ENCODE results near the gene CDH22.

The CDH22 gene

DNA sequence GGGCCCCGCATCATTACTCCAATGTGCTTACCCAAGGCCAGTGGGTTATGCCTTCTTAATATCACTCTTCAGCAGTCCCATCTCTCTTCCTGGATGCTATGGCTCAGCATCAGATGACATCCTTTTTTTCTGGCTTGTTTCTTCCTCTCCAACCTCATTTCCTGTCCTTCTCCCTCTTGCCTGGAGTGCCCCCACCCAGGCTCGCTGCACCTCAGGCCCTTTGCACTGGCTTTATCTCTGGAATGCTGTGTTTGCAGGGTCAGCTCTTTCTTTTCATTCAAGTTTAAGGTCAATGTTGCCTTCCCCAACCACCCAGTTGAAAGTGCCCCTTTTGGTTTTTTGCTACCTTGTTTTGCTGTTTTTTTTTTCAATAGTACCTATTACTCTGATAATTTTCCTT, 153.5 kb downstream of the CDH22 start:
- TF ChIP-seq, protein P1, sequence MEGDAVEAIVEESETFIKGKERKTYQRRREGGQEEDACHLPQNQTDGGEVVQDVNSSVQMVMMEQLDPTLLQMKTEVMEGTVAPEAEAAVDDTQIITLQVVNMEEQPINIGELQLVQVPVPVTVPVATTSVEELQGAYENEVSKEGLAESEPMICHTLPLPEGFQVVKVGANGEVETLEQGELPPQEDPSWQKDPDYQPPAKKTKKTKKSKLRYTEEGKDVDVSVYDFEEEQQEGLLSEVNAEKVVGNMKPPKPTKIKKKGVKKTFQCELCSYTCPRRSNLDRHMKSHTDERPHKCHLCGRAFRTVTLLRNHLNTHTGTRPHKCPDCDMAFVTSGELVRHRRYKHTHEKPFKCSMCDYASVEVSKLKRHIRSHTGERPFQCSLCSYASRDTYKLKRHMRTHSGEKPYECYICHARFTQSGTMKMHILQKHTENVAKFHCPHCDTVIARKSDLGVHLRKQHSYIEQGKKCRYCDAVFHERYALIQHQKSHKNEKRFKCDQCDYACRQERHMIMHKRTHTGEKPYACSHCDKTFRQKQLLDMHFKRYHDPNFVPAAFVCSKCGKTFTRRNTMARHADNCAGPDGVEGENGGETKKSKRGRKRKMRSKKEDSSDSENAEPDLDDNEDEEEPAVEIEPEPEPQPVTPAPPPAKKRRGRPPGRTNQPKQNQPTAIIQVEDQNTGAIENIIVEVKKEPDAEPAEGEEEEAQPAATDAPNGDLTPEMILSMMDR (IDR thresholded peaks at IDR 0.05; ENCODE audit: insufficient read depth, missing control alignments), result no peak
- FAIRE-seq (no peak), DNase-seq (ENCODE audit: insufficient read length, low spot score) (no peak)

DNA sequence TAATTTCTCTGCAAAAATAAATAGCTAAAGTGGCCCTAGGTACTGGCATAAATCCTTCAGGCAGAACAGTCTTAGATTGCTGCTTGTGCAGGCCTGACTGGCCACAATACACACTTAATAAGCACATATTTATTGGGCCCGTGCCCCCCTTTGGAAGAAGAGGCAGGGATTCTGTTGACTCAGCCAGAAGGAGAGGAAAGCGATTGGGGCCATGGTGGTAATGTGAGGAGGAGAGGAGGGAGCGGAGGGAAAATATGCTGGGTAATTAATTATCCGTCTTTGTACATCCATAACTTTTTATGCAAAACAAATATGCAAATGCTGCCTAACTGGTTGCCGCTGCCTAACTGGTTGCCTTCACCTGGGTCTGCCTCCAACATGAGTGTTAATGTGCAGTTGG, 154.0 kb downstream of the CDH22 start:
- DNase-seq (ENCODE audit: insufficient read length, low spot score), result no peak
- no peak for FAIRE-seq
- TF ChIP-seq, protein P1 (IDR thresholded peaks at IDR 0.05; ENCODE audit: insufficient read depth, missing control alignments), result no peak

DNA sequence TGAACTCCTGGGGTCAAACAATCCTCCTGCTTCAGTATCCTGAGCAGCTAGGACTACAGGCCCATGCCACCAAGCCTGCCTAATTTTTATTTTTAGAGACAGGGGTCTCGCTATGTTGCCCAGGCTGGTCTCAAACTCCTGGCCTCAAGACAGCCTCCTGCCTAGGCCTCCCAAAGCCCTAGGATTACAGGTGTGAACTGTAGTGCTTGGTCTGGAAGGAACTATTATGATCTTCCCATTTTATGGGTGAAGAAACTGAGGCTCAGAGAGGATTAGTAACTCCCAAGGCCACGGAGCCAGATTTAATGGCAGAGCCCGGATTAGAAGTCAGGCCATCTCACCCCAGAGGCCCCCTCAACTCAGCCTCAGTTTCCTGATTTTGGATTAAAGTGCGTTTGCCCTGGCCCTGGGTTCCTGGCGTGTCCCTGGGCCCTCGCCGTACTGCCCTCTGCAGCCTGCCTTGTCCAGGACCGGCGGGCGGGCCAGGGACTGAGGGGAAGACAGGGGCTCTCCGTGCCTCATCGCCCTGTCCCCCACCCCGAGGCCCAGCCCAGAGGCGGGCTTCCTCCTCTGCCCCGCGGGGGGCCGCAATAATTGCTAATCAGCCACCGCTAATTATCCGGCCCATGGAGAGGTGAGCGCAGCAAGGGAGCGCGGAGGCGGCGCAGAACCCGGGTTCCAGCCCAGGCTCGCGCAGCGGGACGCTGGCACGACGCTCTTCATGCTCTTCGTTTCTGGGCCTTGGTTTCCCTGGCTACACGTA, 155.3 kb downstream of the CDH22 start:
- no peak for DNase-seq (ENCODE audit: insufficient read length, low spot score)
- TF ChIP-seq, protein P1 (IDR thresholded peaks at IDR 0.05; ENCODE audit: insufficient read depth, missing control alignments), result no peak

DNA sequence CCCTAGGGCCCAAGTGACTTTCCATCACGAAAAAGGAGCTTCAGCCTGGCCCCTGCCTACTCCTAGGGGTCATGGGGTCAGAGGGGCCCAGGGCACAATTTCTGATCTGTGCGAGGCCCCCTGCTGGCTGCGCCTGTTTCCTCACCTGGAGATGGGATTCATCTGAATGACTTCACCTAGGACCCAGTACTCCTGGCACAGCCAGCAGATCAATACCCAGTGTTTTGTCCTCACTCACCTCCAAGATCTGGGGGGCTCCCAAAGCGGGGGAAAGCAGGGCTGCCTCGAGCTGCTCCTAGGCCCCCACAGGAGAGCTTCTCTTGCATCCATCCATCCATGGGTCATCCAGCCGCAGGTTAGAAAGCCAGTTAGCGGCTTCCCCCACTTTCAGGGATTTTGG, 156.4 kb downstream of the CDH22 start:
- DNase-seq (ENCODE audit: insufficient read length, low spot score), result peak; percentile 46
- FAIRE-seq, result no peak
- TF ChIP-seq, protein P1 (IDR thresholded peaks at IDR 0.05; ENCODE audit: insufficient read depth, missing control alignments), result peak; percentile 24

More for the DNA sequence above, 155.3 kb downstream of the CDH22 start:
- no peak for FAIRE-seq

DNA sequence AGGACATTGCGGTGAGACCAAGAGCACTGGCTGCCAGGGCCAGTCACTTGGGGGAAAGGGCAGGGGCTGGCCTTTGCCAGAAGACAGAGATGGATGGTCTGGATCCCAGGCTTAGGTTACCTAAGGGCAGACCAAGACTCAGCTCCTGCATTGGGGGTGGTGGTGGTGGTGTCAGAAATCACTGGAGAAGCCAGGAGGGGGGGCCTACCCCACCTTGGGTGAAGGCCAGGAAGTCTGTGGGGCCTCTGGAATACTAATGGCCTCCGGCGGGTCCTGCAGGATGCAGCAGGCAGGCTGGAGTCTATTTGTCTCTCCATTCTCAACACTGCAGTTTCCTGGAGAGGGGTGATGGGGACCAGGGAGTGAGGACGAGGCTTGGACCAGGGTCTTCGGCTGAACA, 157.4 kb downstream of the CDH22 start:
- DNase-seq (ENCODE audit: insufficient read length, low spot score) (no peak), FAIRE-seq (no peak)
- TF ChIP-seq, protein P1 (IDR thresholded peaks at IDR 0.05; ENCODE audit: insufficient read depth, missing control alignments), result no peak

DNA sequence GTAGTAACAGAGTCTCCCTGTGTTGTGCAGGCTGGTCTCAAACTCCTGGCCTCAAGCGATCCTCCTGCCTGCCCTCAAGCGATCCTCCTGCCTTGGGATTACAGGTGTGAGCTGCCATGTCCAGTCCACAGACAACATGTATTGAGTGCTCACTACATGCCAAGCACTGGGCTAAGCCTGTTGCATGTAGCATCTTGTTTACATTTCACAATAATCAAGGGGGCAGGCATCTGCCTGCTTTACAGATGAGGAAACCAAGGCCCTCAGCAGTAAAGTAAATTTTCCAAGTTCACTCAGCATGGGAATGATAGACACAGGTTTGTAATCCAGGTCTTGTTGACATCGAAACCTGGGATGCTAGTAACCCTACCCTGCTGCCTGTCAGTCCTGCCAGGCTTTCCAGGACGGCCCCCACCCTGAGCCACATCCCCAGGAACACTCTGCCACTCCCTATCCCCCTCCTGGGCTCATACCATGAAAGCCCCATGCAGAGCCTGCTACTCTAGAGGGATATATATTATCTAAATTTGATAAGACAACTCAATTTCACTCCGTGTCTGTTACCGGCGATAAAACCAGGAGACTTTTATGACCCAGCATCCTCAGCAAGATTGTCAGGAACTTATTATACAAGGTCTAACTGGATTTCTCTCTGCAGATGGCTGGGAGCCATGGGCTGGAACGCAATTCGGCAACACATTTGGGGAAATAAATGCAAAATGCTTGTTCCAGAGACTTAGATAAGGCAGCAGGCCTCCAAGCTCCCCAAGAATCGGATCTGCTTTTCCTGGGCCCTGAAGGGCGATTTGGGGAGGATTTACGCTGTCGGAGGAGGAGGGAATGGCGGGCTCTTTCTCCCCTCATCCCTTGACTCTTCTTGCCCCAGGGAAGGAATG, 159.7 kb downstream of the CDH22 start:
- TF ChIP-seq, protein P1 (IDR thresholded peaks at IDR 0.05; ENCODE audit: insufficient read depth, missing control alignments), result no peak
- DNase-seq (ENCODE audit: insufficient read length, low spot score) (no peak), FAIRE-seq (no peak)
